ENCODE data around the gene LGALS16. TPM values are rescaled to one million over a fixed set of nuclear protein-coding genes. Genes with fewer than 3 reads are reported as not detected.

LGALS16 gene
- total RNA-seq, 1 donor from 2014 or later = not detected

Other genes starting within 250 kb of the LGALS16 start
- 74.5 and 80.1 TPM in 2 replicates for gene ZFP36, start 249.1 kb upstream of the LGALS16 start, total RNA-seq
- gene PLEKHG2, start 243.2 kb upstream of the LGALS16 start, total RNA-seq = 66.5 and 70.5 TPM in 2 replicates
- 1,962 and 2,021 TPM in 2 replicates for gene RPS16, start 220.0 kb upstream of the LGALS16 start, total RNA-seq
- 172 and 181 TPM in 2 replicates for gene SUPT5H, start 210.3 kb upstream of the LGALS16 start, total RNA-seq
- 67.6 and 68.0 TPM in 2 replicates for gene TIMM50, start 175.1 kb upstream of the LGALS16 start, total RNA-seq
- gene DLL3, start 157.0 kb upstream of the LGALS16 start, total RNA-seq = 0.27 and 0.51 TPM in 2 replicates
- not detected in 2 replicates for gene SELENOV, start 140.8 kb upstream of the LGALS16 start, total RNA-seq
- gene EID2B, start 123.1 kb upstream of the LGALS16 start, total RNA-seq = 2.6 and 3.6 TPM in 2 replicates
- gene EID2, start 115.8 kb upstream of the LGALS16 start, total RNA-seq = 15.3 and 18.2 TPM in 2 replicates
- not detected in 2 replicates for gene LGALS13, start 53.4 kb upstream of the LGALS16 start, total RNA-seq
- gene LGALS14, start 48.6 kb downstream of the LGALS16 start, total RNA-seq = 0.27 and 0.37 TPM in 2 replicates
- 0.83 and 2.3 TPM in 2 replicates for gene CLC, start 82.1 kb downstream of the LGALS16 start, total RNA-seq
- gene LEUTX, start 122.9 kb downstream of the LGALS16 start, total RNA-seq = not detected in 2 replicates
- gene DYRK1B, start 178.2 kb downstream of the LGALS16 start, total RNA-seq = 9.1 and 9.8 TPM in 2 replicates
- 292 and 309 TPM in 2 replicates for gene FBL, start 190.5 kb downstream of the LGALS16 start, total RNA-seq

Measured in T-helper 1 cell treated with Interleukin-12 subunit alpha and Interleukin-12 subunit beta and Interleukin-4 antibody, amounts not matched to agents 30 ng/mL and 1 ng/mL, for 36 hours (primary cell).